Occipital lobe (tissue), 2 donors: ENCODE results near the gene FAM156A. TPM values are rescaled to one million over a fixed set of nuclear protein-coding genes. Genes with fewer than 3 reads are reported as not detected.
"Not testable (repeated sequence)": the region's sequence is repeated elsewhere in the genome, so short reads cannot be mapped to it uniquely, and the experiment has no call there.

Experiments used
- DNase-seq: peaks from one replicate; lab custom pipeline; 2025; lab: John Stamatoyannopoulos, UW
- total RNA-seq: library from RNA; depleted of rRNA; stranded (reverse); fragments of >200 nt; gene quantifications from one replicate; pipeline ENCODE4 v1.2.3, GENCODE V29; 2014

FAM156A gene, protein sequence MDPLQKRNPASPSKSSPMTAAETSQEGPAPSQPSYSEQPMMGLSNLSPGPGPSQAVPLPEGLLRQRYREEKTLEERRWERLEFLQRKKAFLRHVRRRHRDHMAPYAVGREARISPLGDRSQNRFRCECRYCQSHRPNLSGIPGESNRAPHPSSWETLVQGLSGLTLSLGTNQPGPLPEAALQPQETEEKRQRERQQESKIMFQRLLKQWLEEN
- 18.4 TPM for total RNA-seq

DNA sequence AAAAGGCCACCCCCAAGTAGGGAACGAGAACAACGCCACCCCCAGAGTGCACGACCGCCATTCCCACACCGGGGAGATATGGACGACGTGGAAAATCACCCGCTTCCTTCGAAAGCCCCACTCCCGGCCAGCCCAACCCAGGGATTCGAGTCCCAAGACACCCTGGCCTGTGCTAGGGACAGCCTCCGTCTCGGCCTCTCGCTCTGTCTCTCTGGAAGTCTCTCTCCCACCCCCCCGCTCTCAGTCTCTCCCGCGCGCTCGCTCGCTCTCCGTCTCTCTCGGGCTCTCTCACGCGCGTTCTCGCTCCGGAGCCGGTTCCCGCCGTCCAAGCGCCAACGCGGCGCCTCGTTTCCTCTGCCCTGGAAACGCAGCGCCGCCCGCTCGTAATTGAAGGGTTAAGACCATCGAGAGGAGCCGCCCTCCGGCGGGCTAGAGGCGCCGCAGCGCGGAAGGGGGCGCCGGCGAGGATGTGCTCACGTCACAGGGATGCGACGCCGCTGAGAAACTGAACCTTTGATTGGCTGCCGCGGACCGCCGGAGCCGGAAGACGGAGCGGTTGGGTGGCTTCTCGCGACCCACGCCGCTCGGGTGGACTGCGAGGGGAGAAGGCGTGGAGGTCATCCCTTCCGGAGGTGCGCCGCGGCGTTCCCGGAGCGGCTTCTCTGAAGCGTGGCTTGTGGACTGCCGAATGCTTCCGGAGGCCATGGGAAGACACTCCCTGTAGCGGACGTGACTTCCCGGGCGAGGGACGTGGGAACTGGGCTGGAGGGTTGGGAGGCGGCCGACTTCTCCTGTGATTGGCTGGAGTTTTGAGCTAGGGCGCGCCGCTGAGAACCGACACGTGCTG lies at the start of gene FAM156A:
TSS of gene FAM156A (minus strand) at position 406 of the 847 bp plus-strand sequence. CDS start 9,930 bp downstream, outside the sequence.
- not testable (repeated sequence) for DNase-seq

DNA sequence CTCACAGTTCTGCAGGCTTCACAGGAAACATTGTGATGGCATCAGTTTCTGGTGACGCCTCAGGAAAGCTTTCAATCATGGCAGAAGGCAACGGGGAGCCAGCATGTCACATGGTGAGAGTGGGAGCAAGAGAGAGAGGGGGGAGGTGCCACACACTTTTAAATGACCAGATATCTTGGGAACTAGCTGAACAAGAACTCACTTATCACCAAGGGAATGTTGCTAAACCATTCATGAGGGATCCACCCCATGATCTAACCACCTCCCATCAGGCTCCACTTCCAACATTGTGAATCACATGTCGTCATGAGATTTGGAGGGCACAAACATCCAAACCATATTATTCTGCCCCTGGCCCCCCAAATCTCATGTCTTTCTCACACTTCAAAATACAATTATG lies 47.0 kb upstream of the FAM156A start:
- DNase-seq, result no peak

DNA sequence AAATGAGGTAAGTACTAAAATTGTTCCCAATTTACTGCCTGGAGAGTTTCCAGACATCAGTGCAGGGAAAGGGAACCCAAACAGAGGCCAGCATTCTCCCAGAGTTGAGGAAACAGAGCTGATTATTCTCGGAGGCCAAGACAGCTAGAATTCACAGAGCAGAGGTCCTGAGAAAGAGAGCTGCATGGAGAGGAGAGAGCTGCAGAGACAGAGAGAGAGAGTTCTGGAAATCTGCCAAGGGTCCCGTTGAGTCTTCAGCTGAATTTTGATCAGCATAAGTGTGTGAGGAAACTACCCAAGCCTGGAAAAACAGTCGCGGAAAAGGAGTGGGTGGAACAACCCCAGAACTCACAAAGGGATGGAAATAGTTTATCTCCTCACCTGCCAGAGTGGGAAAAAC lies 46.5 kb upstream of the FAM156A start:
- no peak for DNase-seq

- DNase-seq, result no peak
These were observed 45.7 kb upstream of the FAM156A start for GRCh38 chrX:53004038-53004437.

DNA sequence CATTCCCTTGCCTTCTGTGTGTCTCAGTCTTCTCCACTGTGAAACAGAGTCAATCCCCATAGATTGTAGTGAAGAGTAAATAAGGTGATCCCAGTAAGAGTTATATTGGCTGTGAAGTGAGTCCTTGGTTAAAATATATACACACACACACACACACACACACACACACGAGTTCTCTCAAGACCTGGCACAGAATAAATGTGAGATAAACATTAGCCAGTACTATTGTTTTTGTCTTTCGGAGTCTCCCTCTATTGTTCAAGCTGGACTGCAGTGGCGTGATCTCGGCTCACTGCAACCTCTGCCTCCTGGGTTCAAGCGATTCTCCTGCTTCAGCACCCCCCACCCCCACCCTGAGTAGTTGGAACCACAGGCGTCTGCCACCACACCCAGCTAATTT lies 44.8 kb upstream of the FAM156A start:
- no peak for DNase-seq

GRCh38 chrX:53001958-53002357 lies 43.6 kb upstream of the FAM156A start:
- no peak for DNase-seq

DNA sequence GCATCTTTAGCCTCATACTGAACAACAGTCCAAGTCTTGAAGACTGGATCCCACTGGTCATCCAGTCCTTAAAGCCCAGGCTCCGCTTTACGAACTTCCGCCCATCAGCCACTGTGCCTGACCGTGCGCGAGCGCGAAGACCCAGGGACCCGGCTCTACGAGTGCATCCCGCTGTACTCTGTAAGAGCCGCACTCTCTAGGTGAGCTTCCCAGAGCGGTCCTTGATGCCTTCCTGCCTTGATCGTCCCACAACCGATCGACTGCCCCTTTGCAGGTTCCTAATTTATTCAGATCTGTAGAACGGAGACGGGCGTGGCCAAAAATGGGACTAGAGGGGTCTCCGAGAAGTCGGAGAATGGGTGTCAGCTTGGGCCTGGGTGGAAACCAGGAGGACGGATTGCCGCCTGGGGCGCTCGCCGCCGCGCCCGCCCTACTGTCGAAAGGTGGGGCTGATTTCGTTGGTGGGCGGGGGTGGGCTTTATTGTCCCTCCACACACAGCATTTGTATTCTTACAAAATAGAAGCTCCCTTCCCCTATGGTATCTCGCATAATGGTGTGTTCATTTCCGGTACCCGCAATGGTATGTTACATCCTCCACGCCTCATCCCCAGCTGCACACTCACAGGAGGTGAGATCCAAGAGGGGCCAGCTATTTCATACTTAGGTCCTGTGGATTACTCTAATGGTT lies 42.3 kb upstream of the FAM156A start:
- DNase-seq, result no peak

DNA sequence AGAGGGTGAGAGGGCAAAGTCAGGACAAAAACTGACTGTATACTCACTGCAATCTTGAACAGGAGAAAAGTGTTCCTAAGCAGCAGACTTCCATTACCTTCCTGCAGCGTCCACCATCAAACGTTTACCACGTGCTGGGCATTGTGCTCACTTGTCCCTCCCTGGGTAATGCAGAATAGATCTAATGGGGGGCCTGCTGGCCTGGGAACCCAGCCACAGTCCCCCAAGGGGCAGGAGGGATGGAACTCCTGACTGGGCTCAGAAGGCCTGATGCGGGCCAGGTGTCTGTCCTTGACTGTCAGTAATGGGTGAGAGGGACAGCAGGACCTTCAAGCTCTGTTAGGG lies 37.6 kb upstream of the FAM156A start:
- DNase-seq, result no peak

DNA sequence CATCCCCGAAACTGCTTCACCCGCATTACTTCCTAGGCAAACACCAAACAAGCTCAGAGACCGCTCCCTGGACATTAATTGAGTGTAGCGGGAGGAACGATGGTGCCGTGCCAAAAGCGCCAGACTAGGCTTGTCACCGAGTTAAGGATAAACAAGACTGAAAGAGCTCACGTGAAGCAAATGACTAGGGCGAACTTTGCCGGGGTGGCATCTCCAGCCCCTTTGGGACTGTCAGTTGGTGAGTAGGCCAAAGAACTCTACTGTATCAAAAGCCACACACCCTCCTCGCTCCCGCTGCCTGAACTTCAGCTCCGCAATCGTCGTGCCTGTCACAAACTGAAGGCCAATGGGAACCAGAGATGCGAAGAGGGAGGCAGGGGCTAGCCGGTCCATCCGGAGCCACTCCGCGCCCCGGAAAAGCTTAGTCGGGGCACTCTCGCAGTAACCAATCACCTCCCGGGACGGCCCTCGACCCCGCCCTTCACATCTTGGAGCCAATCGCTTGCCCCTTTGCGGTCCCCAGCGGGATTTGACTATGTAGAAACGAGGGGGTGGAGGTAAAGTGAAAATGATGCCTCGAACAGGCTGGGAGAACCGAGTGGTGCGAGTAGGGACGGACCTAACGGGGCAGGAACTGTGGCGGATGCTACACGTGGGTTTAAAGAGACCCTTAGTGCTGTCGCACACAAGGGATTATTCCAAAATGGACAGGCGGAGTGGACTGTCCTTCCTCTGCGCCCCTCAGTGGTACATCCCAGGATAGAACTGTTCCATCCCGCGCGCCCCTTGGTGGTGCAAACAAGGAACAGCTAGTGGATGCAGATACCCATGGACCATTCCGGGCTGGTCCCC lies 37.0 kb upstream of the FAM156A start:
- DNase-seq, result peak; percentile 90

DNA sequence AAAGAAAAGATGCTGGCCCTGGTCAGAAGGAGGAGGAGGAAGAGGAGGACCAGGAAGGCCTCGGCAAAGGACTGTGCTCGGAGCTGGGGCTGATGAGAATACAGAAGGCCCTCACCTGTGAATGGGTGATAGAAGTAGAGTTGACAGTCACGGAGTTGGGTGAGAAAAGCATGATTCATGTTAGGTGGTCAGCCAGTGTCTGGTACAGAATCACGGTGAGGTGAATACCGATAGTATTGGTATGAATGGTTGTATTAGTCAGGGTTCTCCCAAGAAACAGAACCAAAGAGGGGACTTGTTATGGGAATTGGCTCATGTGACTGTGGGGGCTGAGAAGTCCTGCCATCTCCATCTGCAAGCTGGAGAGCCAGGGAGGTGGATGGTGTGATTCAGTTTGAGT lies 32.5 kb upstream of the FAM156A start:
- DNase-seq, result no peak

DNA sequence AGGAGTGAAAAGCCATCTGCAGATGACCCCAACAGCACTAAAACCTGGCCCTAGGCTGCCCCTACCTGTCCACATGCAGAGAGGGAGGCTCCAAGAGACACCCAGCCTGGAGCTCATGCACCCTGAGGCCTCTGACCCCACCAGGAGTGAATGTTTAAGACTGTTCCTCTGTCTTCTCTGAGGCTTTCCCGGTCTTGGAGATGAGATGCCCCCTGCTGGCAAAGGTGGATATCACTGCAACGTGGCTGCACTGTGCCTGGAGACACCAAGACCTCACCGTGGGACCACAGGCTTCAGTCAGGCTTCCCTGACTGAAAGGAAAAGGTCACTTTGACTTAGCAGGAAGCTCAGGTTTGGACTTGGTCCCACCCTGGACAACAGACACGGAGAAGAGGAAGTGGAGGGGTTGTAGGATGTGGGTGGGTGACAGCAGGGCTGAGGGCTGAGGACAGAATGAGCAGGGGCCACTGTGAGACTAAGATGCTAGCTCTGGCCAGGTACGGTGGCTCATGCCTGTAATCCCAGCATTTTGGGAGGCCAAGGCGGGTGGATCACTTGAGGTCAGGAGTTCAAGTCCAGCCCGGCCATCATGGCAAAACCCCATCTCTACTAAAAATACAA lies 31.8 kb upstream of the FAM156A start:
- peak; percentile 9 for DNase-seq

GRCh38 chrX:52988985-52989917 lies 30.9 kb upstream of the FAM156A start:
- no peak for DNase-seq

GRCh38 chrX:52983321-52984000 lies 25.1 kb upstream of the FAM156A start:
- no peak for DNase-seq

- no peak for DNase-seq
These were observed 21.7 kb upstream of the FAM156A start for GRCh38 chrX:52979993-52980392.

DNA sequence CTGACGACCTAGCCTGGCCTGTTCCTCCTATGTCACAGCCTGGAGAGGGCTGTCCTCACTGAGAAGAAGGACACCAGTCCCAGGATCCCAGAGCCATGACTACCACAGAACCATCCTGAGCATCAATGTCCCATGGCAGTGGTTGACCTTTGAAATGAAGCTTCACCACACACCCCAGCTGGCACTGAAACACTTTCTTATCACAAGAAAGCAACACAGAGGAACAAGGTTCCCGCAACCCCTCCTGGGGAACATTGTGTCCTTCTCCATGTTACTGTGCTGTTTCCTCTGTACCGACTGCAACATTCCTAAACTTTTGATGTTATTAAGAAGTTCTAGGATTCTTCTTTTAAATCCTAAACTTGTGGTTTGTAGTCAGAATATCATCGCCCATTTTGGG lies 21.2 kb upstream of the FAM156A start:
- no peak for DNase-seq

DNA sequence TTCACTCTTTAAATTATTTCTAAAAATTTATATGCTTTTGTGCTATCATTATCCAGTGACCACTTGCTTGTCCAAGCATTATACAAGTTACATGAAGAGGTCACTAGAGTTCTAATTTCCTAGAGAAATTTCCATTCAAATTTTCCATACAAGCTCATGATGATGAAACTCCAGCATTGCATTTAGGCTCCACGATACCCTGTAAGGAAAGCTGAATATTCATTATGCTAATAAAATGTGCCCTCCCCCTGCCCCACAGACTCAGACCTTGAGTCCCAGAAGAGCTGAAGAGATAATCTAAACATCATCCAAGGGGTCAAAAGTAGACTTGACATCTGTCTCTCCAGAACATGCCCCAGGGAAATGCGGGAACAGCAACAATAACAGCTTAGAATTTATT lies 19.6 kb upstream of the FAM156A start:
- no peak for DNase-seq

GRCh38 chrX:52975576-52975975 lies 17.3 kb upstream of the FAM156A start:
- DNase-seq, result not testable (repeated sequence)

GRCh38 chrX:52974336-52974992 lies 16.1 kb upstream of the FAM156A start:
- DNase-seq, result not testable (repeated sequence)

DNA sequence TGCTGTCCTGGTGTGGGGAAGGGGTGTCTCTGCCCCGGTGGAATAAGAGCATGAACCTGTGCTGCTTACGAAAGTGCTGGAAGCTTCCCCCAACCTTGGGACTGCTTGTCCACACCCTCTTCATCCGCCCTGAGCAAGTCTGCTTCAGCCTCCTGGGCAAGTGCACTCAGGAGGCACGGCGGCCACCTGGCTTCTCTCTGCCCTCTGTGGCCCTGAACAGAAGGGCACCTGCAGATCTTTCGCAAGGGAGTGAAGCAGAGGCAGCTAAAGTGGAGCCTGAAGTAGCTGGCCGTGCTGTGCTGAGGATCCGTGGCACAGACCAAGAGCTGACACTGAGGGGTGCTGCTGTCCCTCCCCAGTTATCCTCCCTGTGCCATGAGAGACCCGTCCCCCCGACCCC lies 9.6 kb upstream of the FAM156A start:
- DNase-seq, result not testable (repeated sequence)
